A549 (cell line): ENCODE results near the gene PTTG1IP. TPM values are rescaled to one million over a fixed set of nuclear protein-coding genes. Genes with fewer than 3 reads are reported as not detected.

Experiments used
- ATAC-seq, 2 experiments: fragments of 200-7000 bp in 1 of 2; fragments of >200 bp in 1 of 2; cut with Nextera tagmentation in 1 of 2; cut with Tn5 transposase in 1 of 2; 3 replicates each; pipeline versions ENCODE4 v1.8.0 to v1.9.1; 2018 to 2020; ENCODE audit warnings: mild to moderate bottlenecking in 1 of 2, moderate library complexity in 1 of 2
- CTCF ChIA-PET: fragments of 300-600 bp; sonication (Branson Sonifier 250); formaldehyde crosslinking; extraction: SDS; loops from one replicate; lab custom pipeline; 2021; ENCODE audit warnings: antibody characterized with exemption, inconsistent platforms; lab: Yijun Ruan, JAX
- POLR2A ChIA-PET: fragments of 350-600 bp; formaldehyde crosslinking; extraction: SDS; loops from one replicate; lab custom pipeline; 2021; ENCODE audit warnings: antibody characterized with exemption, inconsistent platforms; lab: Yijun Ruan, JAX
- DNase-seq, 2 experiments: peaks; one replicate each; pipeline versions ENCODE4 v3.0.0 to v3.0.0-alpha.2; 2011 to 2016; ENCODE audit warnings: low read depth in 1 of 2, low spot score in 1 of 2
- FAIRE-seq: peaks from 2 replicates; lab custom pipeline; 2011; peaks lifted over from hg19 to GRCh38; lab: Jason Lieb, UNC
- H3K27ac ChIP-seq, 2 experiments: fragments of >200 bp; sonication (Bioruptor Twin); formaldehyde crosslinking; 3 replicates each; pipeline ENCODE4 v1.5.1; 2016 to 2017
- H3K4me1 ChIP-seq: fragments of >200 bp; sonication (Bioruptor Twin); formaldehyde crosslinking; 3 replicates; pipeline ENCODE4 v1.6.1; 2016
- H3K4me2 ChIP-seq: fragments of >200 bp; sonication (Bioruptor Twin); formaldehyde crosslinking; 3 replicates; pipeline ENCODE4 v1.6.1; 2016
- H3K4me3 ChIP-seq: fragments of >200 bp; sonication (Bioruptor Twin); formaldehyde crosslinking; 3 replicates; pipeline ENCODE4 v1.5.1; 2016
- H3K9me3 ChIP-seq: fragments of >200 bp; sonication (Bioruptor Twin); formaldehyde crosslinking; 3 replicates; pipeline ENCODE4 v1.6.1; 2016
- CHD2 ChIP-seq: fragments of 150-350 bp; IDR thresholded peaks from 2 replicates; pipeline ENCODE4 v1.6.1; 2014; ENCODE audit warnings: low read length; ENCODE audit not compliant: partially characterized antibody
- CTCF ChIP-seq: fragments of >200 bp; sonication (Bioruptor Twin); formaldehyde crosslinking; IDR thresholded peaks from 3 replicates; pipeline ENCODE4 v1.5.1; 2016
- E2F6 ChIP-seq: IDR thresholded peaks from 2 replicates; pipeline ENCODE4 v1.6.1; 2012; ENCODE audit warnings: low read depth, borderline replicate concordance
- EHF ChIP-seq: fragments of 250-450 bp; sonication (Bioruptor Pico); IDR thresholded peaks from 2 replicates; pipeline ENCODE4 v1.5.0; 2020; ENCODE audit warnings: mild to moderate bottlenecking
- ELK1 ChIP-seq: fragments of 150-350 bp; IDR thresholded peaks from 2 replicates; pipeline ENCODE4 v1.6.1; 2014; ENCODE audit warnings: low read depth, mild to moderate bottlenecking, low read length
- EP300 ChIP-seq, 2 experiments: fragments of >200 bp; sonication (Bioruptor Twin); formaldehyde crosslinking; IDR thresholded peaks; 2 replicates in 1 of 2; 3 replicates in 1 of 2; pipeline ENCODE4 v1.6.1; 2016 to 2017
- KDM1A ChIP-seq: fragments of 200-600 bp; sonication (generic); IDR thresholded peaks from 2 replicates; pipeline ENCODE4 v1.6.1; 2016; ENCODE audit warnings: low read depth, mild to moderate bottlenecking
- MAFK ChIP-seq: fragments of 450-650 bp; IDR thresholded peaks from 2 replicates; pipeline ENCODE4 v1.6.1; 2014; ENCODE audit not compliant: partially characterized antibody
- NPAS2 ChIP-seq: fragments of 250-450 bp; sonication (Bioruptor Pico); IDR thresholded peaks from 2 replicates; pipeline ENCODE4 v1.8.0; 2022; ENCODE audit warnings: mild to moderate bottlenecking, moderate library complexity, borderline replicate concordance
- PBX3 ChIP-seq: IDR thresholded peaks from 2 replicates; pipeline ENCODE4 v1.6.1; 2012
- POLR2A ChIP-seq: IDR thresholded peaks from 2 replicates; pipeline ENCODE4 v1.6.1; 2012; ENCODE audit warnings: mild to moderate bottlenecking, low read length
- POLR2AphosphoS2 ChIP-seq: conservative IDR thresholded peaks from 2 replicates; pipeline ENCODE4 v1.6.1; 2012; ENCODE audit warnings: low read length, improper control_type of control experiment, inconsistent platforms
- RAD21 ChIP-seq, 2 experiments: fragments of >200 bp in 1 of 2; sonication (Bioruptor Twin) in 1 of 2; formaldehyde crosslinking in 1 of 2; IDR thresholded peaks in 1 of 2; conservative IDR thresholded peaks in 1 of 2; 2 replicates in 1 of 2; 3 replicates in 1 of 2; pipeline ENCODE4 v1.6.1; 2012 to 2018; ENCODE audit warnings: inconsistent platforms in 1 of 2
- SREBF2 ChIP-seq: fragments of 450-650 bp; IDR thresholded peaks from 2 replicates; pipeline ENCODE4 v1.6.1; 2014; ENCODE audit warnings: mild to moderate bottlenecking, moderate library complexity
- TFCP2L1 ChIP-seq: fragments of 250-450 bp; sonication (Bioruptor Pico); IDR thresholded peaks from 2 replicates; pipeline ENCODE4 v1.5.0; 2021; ENCODE audit warnings: mild to moderate bottlenecking
- TP53 ChIP-seq: fragments of 250-450 bp; sonication (Bioruptor Pico); IDR thresholded peaks from 2 replicates; pipeline ENCODE4 v1.5.0; 2021; ENCODE audit warnings: mild to moderate bottlenecking, moderate library complexity
- USF2 ChIP-seq: fragments of 450-650 bp; IDR thresholded peaks from 2 replicates; pipeline ENCODE4 v1.6.1; 2014; ENCODE audit warnings: antibody characterized with exemption
- ZFP36 ChIP-seq: fragments of 450-650 bp; IDR thresholded peaks from 2 replicates; pipeline ENCODE4 v1.6.1; 2014; ENCODE audit warnings: borderline replicate concordance; ENCODE audit not compliant: partially characterized antibody
- ZNF302 ChIP-seq: fragments of 250-450 bp; sonication (Bioruptor Pico); IDR thresholded peaks from 2 replicates; pipeline ENCODE4 v1.9.0; 2021; ENCODE audit warnings: inconsistent platforms, mild to moderate bottlenecking, moderate library complexity
- ZSCAN20 ChIP-seq: fragments of 250-450 bp; sonication (Bioruptor Pico); IDR thresholded peaks from 2 replicates; pipeline ENCODE4 v1.8.0; 2022; ENCODE audit warnings: mild to moderate bottlenecking, moderate library complexity
- WGBS: methylation state at CpG from one replicate; pipeline ENCODE4 v1.1.6; 2017; ENCODE audit errors: missing lambda C conversion rate; 5-methylcytosine and 5-hydroxymethylcytosine counted together
- polyA plus RNA-seq, 4 experiments: library from polyadenylated mRNA; depleted of rRNA in 3 of 4; stranded (reverse); fragments of >200 nt; fragmentation: RNase III in 1 of 4; extraction: RNeasy Plus Mini Kit Qiagen cat#74134 plus additional on column Dnase treatment in 1 of 4; gene quantifications; 2 replicates in 3 of 4; 3 replicates in 1 of 4; pipeline ENCODE4 v1.2.3, GENCODE V29; 2011 to 2017

Gene PTTG1IP
- polyA plus RNA-seq, 2 of the 4 experiments (the other 2 are of a cell fraction), result 98.7 to 99.4 TPM

- DNase-seq (no peak), FAIRE-seq (no peak), ATAC-seq (no peak)
- H3K27ac ChIP-seq, result no peak overlapping the region
- WGBS, result 72% methylated on average over 7 of the region's 13 CpGs
- ChIA-PET CTCF (interaction anchor here (1.3 to 6.4 kb wide), 3 partner anchors 9 to 35 kb away, joined by 3 to 50 read pairs (median 3); no protein-coding TSS in a partner anchor), POLR2A (no interaction called here)
- H3K4me3 ChIP-seq, result no peak overlapping the region
- no peaks in the 10 kb centered on the region for H3K9me3 ChIP-seq
- no peaks in the 10 kb centered on the region for H3K4me1 ChIP-seq
- no peak overlapping the region for H3K4me2 ChIP-seq
- TF ChIP-seq ZFP36, result no peak
- no peak for TF ChIP-seq RAD21 (conservative IDR thresholded peaks at IDR 0.05 in 1 of 2, IDR thresholded peaks at IDR 0.05 in 1 of 2)
- TF ChIP-seq CTCF, result no peak
- no peak for TF ChIP-seq EHF (CRISPR knock-in tag)
- no peak for TF ChIP-seq SREBF2
- no peak for TF ChIP-seq TFCP2L1 (CRISPR knock-in tag)
- TF ChIP-seq POLR2AphosphoS2, result no peak
- no peak for TF ChIP-seq TP53 (CRISPR knock-in tag)
- TF ChIP-seq KDM1A, result no peak
- TF ChIP-seq ELK1, result no peak
- TF ChIP-seq ZSCAN20 (CRISPR knock-in tag), result no peak
- TF ChIP-seq ZNF302 (CRISPR knock-in tag), result no peak
- no peak for TF ChIP-seq E2F6
- TF ChIP-seq EP300 (IDR thresholded peaks at IDR 0.05), result no peak
Measured at GRCh38 chr21:44898011-44898488, 24.6 kb upstream of the PTTG1IP start.

GRCh38 chr21:44897326-44898010 is 24.0 kb upstream of the PTTG1IP start:
- ChIA-PET CTCF (interaction anchor here (1.3 to 6.4 kb wide), 2 partner anchors 31 to 35 kb away, joined by 4 to 50 read pairs; no protein-coding TSS in a partner anchor), POLR2A (no interaction called here)
- no peak overlapping the region for H3K4me2 ChIP-seq
- 66% methylated on average over 17 of the region's 21 CpGs for WGBS
- H3K4me1 ChIP-seq, result no peaks in the 10 kb centered on the region
- no peak for FAIRE-seq
- peak in 1 of 2 experiments; percentile 50; a peak in 3 of 6 replicates for ATAC-seq
- no peak overlapping the region for H3K4me3 ChIP-seq
- H3K27ac ChIP-seq, result no peak overlapping the region
- TF ChIP-seq ZFP36, result no peak
- TF ChIP-seq CHD2, result no peak
- no peak for TF ChIP-seq USF2
- TF ChIP-seq RAD21 (conservative IDR thresholded peaks at IDR 0.05 in 1 of 2, IDR thresholded peaks at IDR 0.05 in 1 of 2), result no peak
- TF ChIP-seq SREBF2, result no peak
- TF ChIP-seq POLR2A, result no peak
- TF ChIP-seq PBX3, result no peak
- TF ChIP-seq MAFK, result no peak
- TF ChIP-seq NPAS2 (CRISPR knock-in tag), result no peak
- DNase-seq, result no peak
- H3K9me3 ChIP-seq, result no peaks in the 10 kb centered on the region
